ENCODE results near the gene PEX5L.

Gene PEX5L

GRCh38 chr3:179898024-179898423, 138.7 kb downstream of the PEX5L start:
- DNase-seq: no peak

GRCh38 chr3:179897231-179897630, 139.5 kb downstream of the PEX5L start:
- DNase-seq: no peak

GRCh38 chr3:179896507-179896906, 140.2 kb downstream of the PEX5L start:
- DNase-seq: no peak

GRCh38 chr3:179895330-179895729, 141.4 kb downstream of the PEX5L start:
- DNase-seq: no peak

- DNase-seq: no peak
These were observed 149.3 kb downstream of the PEX5L start for GRCh38 chr3:179887295-179887943.

GRCh38 chr3:179885950-179886349, 150.8 kb downstream of the PEX5L start:
- no peak for DNase-seq

GRCh38 chr3:179884136-179884535, 152.6 kb downstream of the PEX5L start:
- no peak for DNase-seq

- peak in 4 of 56 donors; percentile 3 to 18 (median 8) for DNase-seq
These were observed 154.4 kb downstream of the PEX5L start for GRCh38 chr3:179882292-179882691.

- no peak for DNase-seq
These were observed 154.9 kb downstream of the PEX5L start for GRCh38 chr3:179881791-179882190.

GRCh38 chr3:179880868-179881267, 155.9 kb downstream of the PEX5L start:
- DNase-seq: no peak

- DNase-seq: no peak
These were observed 160.3 kb downstream of the PEX5L start for GRCh38 chr3:179876440-179876839.

- no peak for DNase-seq
These were observed 163.9 kb downstream of the PEX5L start for GRCh38 chr3:179872842-179873241.

GRCh38 chr3:179871782-179872181, 165.0 kb downstream of the PEX5L start:
- no peak for DNase-seq

GRCh38 chr3:179868715-179869114, 168.0 kb downstream of the PEX5L start:
- DNase-seq: no peak

- no peak for DNase-seq
These were observed 168.8 kb downstream of the PEX5L start for GRCh38 chr3:179867961-179868360.

- DNase-seq: no peak
These were observed 170.8 kb downstream of the PEX5L start for GRCh38 chr3:179865861-179866505.

- no peak for DNase-seq
These were observed 174.8 kb downstream of the PEX5L start for GRCh38 chr3:179861953-179862352.

- no peak for DNase-seq
These were observed 175.4 kb downstream of the PEX5L start for GRCh38 chr3:179861292-179861691.

- DNase-seq: no peak
These were observed 176.2 kb downstream of the PEX5L start for GRCh38 chr3:179860275-179861107.

- no peak for DNase-seq
These were observed 183.6 kb downstream of the PEX5L start for GRCh38 chr3:179853176-179853575.

- DNase-seq: no peak
These were observed 184.4 kb downstream of the PEX5L start for GRCh38 chr3:179852142-179852905.

GRCh38 chr3:179848711-179849110, 188.0 kb downstream of the PEX5L start:
- no peak for DNase-seq

Data from amygdala (tissue), 56 donors.